Prostate gland (tissue), 2 donors: ENCODE results near the gene POFUT2.

ENCODE experiments used
- CTCF ChIP-seq, 4 experiments: fragments of 200-600 bp in 2 of 4; fragments of 450-650 bp in 2 of 4; sonication (generic) in 2 of 4; IDR thresholded peaks; 1 replicate in 3 of 4; 2 replicates in 1 of 4; pipeline ENCODE4 v1.5.1; 2016 to 2019; ENCODE audit warnings: antibody characterized with exemption in 4 of 4, mild to moderate bottlenecking in 2 of 4, moderate library complexity in 2 of 4
- POLR2A ChIP-seq: fragments of 450-650 bp; IDR thresholded peaks from one replicate; pipeline ENCODE4 v1.6.1; 2016; ENCODE audit warnings: antibody characterized with exemption, mild to moderate bottlenecking
- POLR2AphosphoS5 ChIP-seq: sonication (generic); formaldehyde crosslinking; IDR thresholded peaks from one replicate; pipeline ENCODE4 v1.6.1; 2017; ENCODE audit warnings: antibody characterized with exemption

- TF ChIP-seq CTCF (IDR thresholded peaks at IDR 0.05): no peak
- TF ChIP-seq POLR2A: no peak
- no peak for TF ChIP-seq POLR2AphosphoS5
These were observed 1.4 kb upstream of the POFUT2 start for GRCh38 chr21:45289134-45289533.
